Stimulated activated CD8-positive, alpha-beta memory T cell treated with anti-CD3 and anti-CD28 coated beads, Interleukin-7, amount 100 ng/mL, for 24 hours (primary cell): ENCODE measurements around the gene ARHGEF7.

ENCODE experiments used
- DNase-seq: peaks from one replicate; pipeline ENCODE4 v3.0.0-alpha.2; 2020; ENCODE audit warnings: low read depth

ARHGEF7 gene

GRCh38 chr13:111225810-111226546 is 110.9 kb downstream of the ARHGEF7 start:
- no peak for DNase-seq

DNA sequence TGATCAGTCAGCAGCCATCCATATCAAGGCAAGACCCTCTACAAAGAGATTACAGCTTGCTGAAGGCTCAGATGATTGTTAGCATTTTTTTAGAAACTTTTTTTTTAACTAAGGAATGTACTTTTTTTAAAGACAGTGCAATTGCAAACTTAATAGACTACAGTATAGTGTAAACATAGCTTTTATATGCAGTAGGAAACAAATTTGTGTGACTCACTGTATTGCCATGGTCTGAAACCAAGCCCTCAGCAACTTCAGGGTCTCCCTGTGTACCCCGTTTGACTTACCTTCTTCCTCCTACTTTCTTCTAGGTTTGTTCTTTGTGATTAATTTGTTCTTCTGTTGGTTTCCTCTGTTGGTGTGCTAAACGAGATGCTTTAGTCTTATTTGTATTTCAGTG is 112.3 kb downstream of the ARHGEF7 start:
- DNase-seq, result no peak

DNA sequence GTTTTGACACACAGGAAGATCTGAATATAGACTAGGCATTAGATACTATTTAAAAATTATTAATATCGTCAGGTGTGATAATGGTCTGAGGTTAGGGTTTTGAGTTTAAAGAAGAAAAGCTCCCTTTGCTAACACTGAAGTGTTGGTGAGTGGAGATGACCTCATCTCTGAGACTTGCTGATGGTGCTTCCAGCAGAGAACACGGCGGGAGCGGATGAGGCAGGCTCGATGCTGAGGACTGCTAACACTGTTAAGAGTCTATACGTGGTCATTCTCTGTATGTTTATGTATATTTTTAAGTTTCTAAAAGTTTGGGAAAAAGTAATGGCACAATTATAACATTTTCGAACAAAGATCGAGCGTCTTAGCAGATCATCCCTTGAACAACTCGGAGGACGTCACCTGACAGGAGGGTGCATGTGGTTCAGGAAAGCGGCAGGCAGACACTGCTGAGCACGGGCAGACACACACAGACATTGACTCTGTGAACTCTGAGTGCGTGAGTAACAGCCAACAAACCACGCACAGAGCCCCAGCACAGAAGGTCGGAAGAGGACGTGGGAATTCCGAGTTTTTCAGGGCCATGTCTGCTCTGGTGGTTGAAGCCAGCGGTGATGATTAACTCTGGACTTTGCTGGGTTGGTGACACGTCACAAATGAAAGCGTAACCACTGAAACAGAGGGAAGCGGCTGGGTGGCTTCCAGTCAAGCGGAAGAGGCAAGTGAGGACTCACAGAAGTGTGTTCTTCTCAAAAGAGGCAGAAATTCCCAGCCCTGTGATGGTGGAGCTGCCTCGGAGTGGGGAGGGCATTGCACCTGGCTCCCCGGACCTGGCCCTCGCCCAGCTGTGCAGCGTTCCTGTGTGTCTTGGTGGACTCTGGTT is 113.4 kb downstream of the ARHGEF7 start:
- DNase-seq, result no peak

DNA sequence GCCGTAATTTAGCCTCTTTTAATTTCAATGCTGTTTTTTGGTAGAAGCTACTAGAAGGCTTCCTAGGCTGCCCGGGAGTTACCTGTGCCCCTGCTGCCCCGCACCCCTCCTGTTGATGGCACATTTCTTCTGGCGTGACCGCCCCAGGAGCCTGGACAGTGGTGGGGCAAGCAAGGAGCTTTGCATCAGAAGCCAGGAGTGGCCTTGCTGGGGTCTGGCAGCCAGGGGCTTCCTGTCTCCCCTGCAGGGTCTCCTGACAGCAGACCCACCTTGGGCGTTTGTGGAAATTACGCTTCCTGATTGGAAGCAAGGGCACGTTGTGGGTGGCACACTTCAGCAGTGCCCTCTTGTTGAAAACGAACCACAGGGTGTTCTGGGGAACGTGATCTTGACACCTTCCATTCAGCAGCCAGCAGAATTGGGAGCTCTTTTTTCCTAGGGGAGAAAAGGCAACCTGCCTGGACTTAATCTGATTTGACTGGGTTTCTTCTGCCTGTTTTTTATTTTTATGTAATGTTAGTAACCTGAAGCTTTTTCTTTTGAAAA is 115.3 kb downstream of the ARHGEF7 start:
- DNase-seq, result no peak

GRCh38 chr13:111232191-111232590 is 117.1 kb downstream of the ARHGEF7 start:
- no peak for DNase-seq

DNA sequence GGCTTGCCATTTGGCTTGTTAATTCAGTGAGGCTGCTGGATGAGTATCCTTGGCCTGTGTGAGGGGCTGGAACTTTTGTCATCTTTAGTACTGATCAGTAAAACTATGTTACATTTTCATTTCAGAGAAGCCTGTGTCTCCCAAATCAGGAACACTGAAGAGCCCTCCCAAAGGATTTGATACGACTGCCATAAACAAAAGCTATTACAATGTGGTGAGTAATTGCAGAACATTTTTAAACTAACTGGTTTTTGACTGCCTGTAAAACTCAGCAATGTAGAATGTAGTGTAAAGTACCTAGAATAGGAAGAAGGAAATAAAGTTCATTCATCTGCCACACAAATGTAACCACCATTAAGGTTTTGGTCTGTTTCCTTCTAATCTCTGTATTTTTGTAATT is 118.0 kb downstream of the ARHGEF7 start:
- no peak for DNase-seq

DNA sequence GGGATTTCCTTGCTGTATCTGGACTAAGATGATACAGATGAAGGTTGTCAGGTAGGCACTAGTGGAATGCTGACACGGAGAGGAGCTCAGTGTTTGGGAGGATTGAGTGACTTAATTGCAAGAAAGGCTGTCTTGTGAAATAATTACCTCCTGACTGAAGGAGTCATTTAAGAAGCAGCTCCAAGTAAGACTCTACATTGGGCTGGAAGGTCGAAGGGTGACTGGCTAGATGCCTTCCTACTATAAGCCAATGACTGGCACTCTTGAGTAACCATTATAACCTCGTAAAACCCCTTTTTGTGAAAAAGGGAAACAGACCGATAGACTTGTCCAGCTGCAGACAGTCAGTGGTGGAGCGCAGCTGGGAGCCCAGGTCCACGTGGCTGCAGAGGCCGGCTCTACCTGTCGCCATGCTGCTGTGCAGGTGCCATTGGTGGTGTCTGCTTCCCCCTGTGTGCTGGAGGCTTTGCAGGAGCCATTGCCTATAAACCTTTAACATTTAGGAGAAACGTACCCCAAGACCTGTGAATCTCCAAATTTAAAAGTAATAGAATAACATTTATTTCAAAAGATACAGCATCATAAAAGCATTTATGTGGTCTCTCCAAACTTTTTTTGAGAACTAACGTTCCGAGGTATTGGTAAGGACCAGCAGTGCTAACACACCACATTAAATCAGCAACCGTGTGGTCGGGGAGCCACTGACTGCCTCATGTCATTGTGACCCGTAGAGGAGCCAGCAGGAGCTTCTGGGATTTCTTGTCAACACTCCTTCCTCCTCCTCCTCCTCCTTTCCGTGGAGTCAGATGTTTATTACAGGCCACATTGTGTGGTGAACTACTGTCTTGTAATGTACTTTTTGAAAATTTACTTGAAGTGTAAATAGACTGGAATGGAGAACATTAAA is 124.9 kb downstream of the ARHGEF7 start:
- DNase-seq, result no peak

- no peak for DNase-seq
Observed at GRCh38 chr13:111241006-111241755, 126.1 kb downstream of the ARHGEF7 start.

DNA sequence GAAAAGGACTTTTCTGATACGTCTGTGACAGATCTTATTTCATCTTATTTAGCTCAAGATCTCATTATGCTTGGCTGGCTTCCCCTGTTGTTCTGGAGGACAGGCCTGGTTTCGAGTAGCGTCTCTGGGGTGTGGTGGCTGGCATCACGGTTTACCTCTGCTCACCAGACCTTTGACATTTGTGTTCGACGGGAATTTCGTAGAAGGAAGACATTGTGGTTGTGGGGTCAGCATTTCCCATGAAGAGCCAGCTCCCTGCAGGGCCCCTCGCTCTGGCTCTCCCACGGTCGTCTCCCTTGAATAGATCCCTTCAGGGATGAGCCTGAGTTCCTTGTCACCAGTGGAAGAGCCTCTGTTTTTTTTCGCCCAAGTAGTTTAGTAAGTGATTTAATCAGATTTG is 126.8 kb downstream of the ARHGEF7 start:
- no peak for DNase-seq

DNA sequence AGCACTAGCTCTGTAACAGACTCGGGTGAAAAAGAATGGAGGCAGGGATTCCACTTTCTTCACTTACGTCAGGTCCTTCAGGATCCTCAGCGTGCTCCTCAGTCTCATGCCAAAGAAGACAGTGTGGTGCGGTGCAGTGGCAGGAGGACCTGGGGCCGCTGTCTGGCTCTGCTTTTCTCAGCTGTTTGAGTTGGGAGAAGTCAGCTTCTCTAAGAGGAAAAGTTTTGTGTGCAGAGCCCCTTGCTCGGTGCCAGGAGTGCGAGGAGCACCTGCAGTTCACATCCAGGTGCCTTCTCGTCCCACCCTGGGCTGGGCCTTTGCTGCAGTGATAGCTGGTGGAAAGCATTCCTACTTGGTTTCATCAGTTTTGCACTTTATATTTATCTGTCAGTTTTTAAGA is 127.5 kb downstream of the ARHGEF7 start:
- DNase-seq, result no peak

- DNase-seq, result no peak
Observed at GRCh38 chr13:111243981-111244380, 128.9 kb downstream of the ARHGEF7 start.

DNA sequence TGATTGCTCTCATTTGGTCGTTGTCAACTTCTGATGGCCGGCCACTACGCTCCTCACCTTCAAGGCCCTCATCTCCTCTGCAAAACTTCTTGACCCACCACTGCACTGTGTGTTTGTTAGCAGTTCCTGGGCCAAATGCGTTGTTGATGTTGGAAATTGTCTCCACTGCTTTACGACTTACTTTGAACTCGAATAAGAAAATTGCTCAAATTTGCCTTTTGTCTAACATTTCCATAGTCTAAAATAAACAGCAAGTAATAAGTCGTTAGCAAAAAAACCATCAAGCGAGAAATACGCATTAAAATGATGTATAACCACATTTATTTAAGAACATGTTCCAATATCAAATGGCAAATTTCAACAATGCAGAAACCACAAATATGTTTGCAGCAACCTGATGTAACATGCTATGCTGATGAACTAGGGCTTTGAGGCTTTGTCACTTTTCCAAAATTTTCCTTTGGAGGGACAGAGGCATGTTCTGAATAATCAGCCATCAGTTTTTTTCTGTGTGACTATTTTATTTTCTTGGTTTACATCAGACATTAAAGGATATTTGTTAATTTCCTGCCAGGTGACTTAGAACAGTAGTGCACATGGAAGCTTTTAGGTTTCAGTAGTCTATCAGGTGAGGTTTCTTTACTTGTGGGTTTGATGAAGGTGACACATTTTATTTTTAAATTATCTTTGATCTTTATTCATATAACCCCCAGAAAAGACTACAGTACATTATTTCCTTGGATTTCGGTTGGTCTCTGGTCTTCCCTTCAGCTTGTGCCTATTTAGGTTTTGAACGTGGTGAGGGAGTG is 130.7 kb downstream of the ARHGEF7 start:
- no peak for DNase-seq

- no peak for DNase-seq
Observed at GRCh38 chr13:111247552-111247951, 132.4 kb downstream of the ARHGEF7 start.

GRCh38 chr13:111248822-111249221 is 133.7 kb downstream of the ARHGEF7 start:
- DNase-seq, result no peak

DNA sequence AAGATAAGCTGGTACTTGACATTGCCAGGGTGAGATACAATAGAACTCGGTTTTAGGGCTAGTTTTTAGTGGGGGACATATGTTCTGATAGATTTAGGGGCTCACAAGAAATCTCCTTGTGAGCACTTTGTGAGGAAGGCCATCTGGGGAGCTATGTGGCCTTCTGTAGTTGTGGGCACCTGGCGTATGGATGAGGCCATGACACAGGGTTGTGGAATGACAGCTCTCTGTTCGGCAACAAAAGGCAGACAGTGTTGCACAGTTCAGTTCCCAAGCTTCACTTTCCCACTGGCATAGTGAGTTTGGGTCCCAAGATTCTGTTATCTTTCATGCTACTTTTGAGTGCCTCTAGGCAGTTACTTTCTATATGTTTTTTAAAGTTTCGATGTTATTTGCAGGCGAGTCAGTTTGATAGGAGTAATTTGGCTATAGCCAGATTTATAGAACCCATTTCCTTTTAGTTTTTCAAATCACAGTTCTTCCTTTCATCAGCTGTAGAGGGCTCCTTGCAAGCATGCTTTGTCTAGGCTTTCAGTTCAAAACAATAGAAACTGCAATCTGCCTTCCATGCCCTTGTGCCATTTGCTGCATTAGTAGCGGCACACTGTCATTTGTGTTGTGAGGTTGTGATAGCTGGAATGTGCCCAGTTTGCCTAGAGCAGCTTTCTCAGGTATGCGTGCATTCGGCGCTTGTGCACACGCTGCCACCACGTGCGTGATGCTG is 134.7 kb downstream of the ARHGEF7 start:
- no peak for DNase-seq

- no peak for DNase-seq
Observed at GRCh38 chr13:111251646-111252445, 136.7 kb downstream of the ARHGEF7 start.

DNA sequence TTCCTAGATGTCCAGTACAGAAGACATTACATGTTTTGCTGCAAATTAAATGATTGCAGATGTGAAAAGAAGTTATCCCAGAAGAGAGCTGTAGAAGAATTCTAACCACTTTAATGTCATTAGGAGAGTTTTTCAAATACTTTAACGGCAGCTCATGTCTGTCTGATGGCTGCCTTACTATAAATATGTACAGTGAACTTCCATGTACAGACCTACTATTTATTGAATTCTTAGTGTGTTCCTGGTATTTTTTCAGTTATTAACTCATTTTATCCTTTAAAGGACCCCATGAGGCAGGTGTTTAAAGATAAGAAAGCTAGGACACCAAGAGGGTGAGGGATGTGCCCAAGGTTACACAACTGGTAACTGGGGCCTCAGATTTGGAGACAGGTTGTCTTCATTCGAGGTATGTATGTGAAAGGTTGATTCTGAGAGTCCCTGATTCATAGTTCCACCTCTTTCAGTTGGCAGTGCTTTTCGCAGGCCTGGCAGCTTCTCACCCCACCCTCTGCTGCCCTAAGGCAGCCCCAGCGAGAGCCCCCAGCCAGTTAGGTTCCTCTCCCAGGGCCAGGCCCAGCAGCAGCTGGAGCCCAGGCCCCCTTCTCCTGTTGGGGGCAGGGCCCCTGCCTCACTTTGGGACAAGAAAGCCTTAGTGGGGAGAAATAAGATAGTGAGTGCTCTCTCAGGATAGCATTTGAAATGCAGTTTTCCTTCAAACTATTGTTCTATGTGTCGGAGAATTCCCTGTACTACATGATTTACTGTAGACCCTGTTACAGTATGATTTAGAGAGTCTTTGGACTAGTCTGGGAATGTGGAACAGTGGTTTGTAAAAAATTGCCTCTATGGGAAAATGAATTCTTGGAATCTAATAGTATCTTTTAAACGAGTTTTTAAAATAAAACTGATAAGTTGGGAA is 137.6 kb downstream of the ARHGEF7 start:
- DNase-seq, result no peak

DNA sequence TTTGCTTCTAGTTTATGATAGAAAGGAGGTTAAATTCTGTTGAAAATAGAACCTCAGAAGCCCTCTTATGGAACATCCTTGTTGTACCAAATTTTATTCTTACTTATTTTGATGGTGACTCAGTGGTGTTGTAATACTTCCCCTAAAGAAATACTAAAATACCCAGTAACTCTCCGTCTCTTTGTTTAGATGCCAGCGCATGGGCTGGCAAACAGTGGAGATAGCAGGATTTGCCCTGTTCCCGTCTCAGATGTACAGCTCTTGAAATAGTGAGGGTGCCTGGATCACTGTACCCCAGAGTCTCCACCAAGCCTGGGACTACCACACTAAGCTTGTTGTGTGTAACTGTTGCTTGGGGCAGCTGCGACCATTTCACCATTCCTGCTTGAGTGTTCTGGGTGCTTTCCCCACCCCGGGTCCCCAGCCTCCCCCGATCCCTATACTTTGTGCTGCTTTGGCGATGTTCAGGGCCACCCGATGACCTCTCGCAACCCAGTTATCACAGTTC is 138.3 kb downstream of the ARHGEF7 start:
- no peak for DNase-seq
